Measurements from ENCODE around the gene NCOA7. TPM values are rescaled to one million over a fixed set of nuclear protein-coding genes. Genes with fewer than 3 reads are reported as not detected.

Gene NCOA7
- total RNA-seq, 1 donor from 2014 or later = 38.5 TPM

DNA sequence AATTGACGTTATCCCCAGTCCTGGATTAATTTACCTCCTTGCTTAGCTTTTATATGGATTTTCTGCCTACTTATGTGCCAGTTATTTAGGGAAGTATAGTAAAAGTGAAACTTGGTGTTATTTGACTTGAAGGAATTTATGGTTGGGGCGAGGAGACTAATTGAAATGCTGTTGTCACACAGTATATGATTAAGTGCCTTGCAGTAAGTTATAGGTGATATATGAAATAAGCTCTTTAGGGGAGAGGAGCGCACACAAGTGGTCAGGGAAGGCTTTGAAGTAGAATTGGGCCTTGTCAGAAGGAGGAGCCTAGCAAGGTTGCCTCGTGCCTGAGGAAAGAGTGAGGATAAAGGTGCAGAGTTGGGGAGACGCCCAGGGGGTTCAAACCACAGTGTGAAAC, 20.5 kb downstream of the NCOA7 start:
- no peak for DNase-seq (ENCODE audit: low read depth in 2 of 2)

GRCh38 chr6:125812394-125813292, 21.9 kb downstream of the NCOA7 start:
- peak; percentile 67 to 92 for DNase-seq (ENCODE audit: low read depth in 2 of 2)

GRCh38 chr6:125814481-125814880, 23.7 kb downstream of the NCOA7 start:
- peak in 1 of 2 donors; percentile 35 for DNase-seq (ENCODE audit: low read depth in 2 of 2)

DNA sequence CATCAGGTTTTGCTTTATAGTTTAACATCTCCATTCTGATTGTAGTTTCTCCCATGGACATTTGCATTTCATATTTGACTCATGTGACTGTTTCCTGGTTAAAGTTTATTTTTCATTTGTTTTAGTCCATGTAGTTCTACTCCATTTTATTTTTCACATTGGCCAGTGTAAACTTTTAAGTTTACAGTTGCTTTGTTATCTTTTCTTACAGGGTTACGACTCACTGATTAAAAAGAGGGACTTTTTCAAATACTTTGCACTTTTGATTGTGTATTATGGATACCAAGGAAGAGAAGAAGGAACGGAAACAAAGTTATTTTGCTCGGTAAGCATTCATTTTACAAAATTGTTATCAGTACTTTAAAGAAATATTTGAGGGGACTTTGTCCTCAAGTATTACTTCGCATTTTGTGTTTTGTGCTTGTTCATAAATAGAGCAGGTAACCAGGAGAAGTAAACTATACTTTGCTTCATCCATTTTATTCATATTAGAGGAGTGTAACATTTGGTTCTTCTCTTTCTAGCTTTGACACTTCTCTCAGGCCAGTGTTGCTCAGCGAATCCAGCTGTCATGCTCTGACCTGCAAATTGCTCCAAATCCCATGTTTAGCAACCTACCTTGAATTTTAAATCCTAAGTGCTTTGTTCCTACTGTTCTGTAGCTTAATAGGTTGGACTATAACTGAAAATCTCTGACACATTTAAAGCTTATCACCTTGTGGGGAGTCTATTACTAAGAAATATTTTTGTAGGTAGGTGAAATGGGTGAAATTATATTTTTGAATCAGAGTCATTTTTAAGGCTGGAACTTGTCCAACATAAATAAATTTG, 24.5 kb downstream of the NCOA7 start:
- DNase-seq (ENCODE audit: low read depth in 2 of 2) = no peak

GRCh38 chr6:125816828-125817280, 26.1 kb downstream of the NCOA7 start:
- DNase-seq (ENCODE audit: low read depth in 2 of 2) = no peak

DNA sequence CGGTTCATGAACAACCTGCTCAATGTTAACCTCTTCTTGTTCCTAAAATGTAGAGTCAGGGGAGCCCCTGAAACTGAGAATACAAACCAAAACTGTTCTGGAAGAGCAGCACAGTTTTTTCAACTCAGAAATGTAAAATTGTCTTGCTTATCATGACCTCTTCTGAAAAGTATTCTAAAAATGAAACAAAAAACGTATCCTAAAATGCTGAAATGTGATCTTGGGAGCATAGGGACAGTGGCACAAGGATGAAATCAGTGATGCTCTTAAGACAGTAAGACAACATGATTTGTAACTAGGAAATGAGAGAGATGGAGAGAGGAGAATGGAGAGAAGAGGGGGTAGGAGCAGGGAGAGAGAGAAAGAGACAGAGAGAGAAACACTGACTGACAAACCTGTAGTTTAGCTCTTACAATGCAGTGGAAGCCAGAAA, 27.5 kb downstream of the NCOA7 start:
- DNase-seq (ENCODE audit: low read depth in 2 of 2) = no peak

- no peak for DNase-seq (ENCODE audit: low read depth in 2 of 2)
Observed at GRCh38 chr6:125818772-125819260, 28.1 kb downstream of the NCOA7 start.

DNA sequence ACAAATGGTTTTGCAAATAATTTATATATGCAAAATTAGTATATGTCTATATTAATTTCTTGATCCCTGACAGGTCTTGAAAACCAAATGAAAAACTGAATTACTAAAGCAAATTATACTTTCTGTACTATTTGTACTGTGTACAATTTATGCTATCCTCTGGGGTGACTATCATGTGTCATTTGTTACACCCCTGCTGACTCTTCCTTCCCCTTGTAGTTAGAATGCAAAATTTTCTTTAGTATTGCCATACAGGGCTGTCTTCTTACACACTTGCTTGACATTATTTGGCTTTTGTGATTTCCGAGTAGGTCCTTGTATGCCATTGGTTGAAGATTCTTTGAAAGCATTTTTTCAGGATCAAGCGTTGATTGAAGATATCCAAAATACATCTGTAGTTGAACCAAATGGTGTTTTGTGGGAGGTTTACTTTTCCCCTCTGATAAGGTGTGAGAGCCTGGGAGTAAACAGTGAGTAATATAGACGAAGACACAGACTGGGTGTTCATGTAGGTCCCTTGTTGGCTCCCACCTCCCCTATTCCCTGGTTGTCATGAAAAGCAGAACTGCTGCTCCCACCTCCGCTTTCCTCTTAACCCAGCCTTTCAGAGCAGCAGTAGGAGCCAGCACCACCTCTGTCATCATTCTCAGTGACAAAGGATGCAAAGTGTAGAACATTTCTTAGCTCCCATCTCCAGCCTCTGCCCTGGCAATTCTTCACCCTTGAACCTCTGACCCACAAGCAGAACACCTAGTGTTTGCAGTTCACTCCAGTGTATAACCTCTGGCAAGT, 29.0 kb downstream of the NCOA7 start:
- DNase-seq (ENCODE audit: low read depth in 2 of 2) = no peak

DNA sequence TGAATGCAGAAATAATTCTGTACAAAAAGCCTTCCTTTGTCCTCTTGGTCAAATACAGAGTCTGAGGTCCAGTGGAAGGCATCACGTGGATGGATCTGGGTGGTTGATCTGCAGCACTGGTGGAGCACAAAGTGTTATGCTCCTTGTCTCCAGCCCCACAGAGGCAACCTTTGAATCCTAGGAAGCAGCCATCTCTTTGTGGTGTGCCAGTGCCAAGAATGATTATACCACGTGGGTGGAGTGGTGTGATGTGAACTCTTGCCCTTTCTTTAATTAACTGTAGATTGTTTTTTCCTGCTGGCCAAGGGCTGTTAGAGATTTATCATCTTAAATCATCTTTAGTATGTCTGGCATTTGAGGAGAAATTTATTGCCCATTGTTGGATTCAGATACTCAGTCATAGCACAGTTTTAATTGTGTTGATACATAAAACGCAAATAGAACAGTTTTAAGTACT, 31.1 kb downstream of the NCOA7 start:
- DNase-seq (ENCODE audit: low read depth in 2 of 2) = peak; percentile 72 to 94

GRCh38 chr6:125823180-125823579, 32.4 kb downstream of the NCOA7 start:
- DNase-seq (ENCODE audit: low read depth in 2 of 2) = no peak

DNA sequence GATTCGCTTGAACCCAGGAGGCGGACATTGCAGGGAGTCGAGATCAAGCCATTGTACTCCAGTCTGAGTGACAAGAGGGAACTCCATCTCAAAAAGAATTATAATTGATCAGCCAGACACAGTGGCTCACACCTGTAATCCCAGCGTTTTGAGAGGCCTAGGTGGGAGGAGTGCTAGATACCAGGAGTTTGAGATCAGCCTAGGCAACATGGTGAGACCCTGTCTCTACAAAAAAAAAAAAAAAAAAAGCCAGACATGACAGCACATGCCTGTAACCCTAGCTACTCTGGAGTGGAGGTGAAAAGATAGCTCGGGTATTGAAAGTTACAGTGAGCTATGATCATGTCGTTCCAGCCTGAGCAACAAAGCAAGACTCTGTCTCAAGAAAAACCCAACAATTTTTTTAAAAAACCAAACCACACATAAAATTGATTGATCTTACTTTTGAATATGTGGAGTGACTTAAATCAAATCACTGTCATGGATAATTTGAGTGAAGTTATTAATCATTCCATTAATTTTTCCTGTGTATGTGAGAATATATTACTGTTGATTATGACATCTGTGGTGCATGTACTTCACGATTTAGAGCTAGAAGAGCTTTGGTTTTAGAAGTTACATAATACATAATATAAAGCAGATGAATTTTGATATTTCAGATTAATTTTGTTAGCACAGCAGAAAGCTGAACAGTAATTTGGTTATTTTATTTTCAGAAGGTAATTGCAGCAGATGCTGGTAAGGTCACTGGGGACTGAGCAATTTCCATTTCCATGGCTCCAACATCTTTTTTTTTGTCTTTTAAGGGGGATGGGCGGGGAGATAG, 34.4 kb downstream of the NCOA7 start:
- DNase-seq (ENCODE audit: low read depth in 2 of 2) = no peak

DNA sequence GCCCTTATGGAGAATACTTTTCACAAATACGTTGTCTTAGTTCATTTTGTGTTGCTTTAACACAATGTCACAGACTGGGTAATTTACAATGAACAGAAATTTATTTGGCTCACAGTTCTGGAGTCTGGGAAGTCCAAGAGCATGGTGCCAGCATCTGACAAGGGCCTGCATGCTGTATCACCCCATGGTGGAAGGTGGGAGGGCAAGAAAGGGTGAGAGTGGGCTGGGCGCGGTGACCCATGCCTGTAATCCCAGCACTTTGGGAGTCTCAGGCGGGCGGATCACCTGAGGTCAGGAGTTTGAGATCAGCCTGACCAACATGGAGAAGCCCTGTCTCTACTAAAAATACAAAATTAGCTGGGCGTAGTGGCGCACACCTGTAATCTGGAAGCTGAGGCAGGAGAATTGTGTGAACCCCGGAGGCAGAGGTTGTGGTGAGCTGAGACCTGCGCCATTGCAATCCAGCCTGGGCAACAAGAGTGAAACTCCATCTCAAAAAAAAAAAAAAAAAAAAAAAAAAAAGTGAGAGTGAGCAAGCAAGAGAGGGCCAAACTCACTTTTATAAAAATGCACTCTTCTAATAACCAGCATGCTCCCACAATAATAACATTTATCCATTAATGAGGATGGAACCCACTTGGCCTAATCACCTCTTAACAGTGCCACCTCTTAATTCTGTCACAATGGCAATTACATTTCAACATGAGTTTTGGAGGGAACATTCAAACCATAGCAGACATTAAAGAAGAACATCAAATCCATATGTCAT, 36.1 kb downstream of the NCOA7 start:
- no peak for DNase-seq (ENCODE audit: low read depth in 2 of 2)

DNA sequence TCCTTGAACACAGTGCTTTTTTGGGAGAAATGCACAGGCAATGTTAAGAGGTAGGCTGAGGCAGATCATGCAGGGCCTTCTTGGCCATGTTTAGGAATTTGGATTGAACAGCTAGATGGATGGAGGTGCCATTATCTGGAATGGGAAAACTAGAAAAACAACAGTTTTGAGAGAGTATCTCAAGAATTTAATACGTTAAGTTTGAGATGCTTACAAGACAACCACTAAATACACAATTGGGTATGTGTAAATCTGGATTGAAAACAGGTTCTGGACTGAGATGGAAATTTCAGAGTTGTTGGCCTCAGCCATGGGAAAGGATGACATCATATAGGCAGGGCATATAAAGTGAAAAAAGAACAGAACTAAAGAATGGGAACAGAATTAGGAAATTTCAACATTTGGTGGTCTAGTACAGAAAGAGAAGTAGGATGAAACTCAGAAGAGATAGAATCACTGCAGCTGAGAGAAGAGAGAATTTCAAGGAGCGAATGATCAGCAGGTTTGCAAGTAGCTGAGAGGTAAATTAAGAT, 37.1 kb downstream of the NCOA7 start:
- peak in 1 of 2 donors; percentile 45 for DNase-seq (ENCODE audit: low read depth in 2 of 2)

DNA sequence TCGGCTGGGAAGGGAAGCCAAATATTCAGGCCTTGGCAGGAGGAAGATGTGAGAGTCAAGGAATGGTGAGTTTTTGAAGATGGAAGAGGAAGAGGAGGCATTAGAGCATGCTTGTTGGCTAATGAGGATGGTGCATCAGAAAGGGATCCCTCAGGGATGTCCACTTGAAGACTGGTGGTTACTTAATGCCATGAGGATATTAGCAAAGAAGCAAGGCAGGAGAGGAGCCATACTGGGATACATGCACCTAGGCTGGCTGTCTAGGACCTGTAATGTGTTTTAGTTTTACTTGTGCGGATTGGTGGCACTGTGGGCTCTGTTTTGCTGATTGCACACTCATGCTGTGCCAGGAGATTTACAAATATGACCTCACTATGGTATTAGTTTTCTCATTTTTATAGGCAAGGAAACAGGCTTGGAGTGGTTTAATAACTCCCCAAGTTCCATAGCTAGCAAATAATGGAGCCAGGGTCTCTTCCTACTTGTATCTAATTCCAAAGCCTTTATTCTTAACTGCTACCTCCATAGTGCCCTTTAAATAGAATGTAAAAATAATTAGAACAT, 37.8 kb downstream of the NCOA7 start:
- no peak for DNase-seq (ENCODE audit: low read depth in 2 of 2)

GRCh38 chr6:125829433-125829832, 38.7 kb downstream of the NCOA7 start:
- DNase-seq (ENCODE audit: low read depth in 2 of 2) = no peak

GRCh38 chr6:125831659-125832058, 40.9 kb downstream of the NCOA7 start:
- DNase-seq (ENCODE audit: low read depth in 2 of 2) = no peak

GRCh38 chr6:125832391-125833117, 41.8 kb downstream of the NCOA7 start:
- no peak for DNase-seq (ENCODE audit: low read depth in 2 of 2)

GRCh38 chr6:125834348-125834747, 43.6 kb downstream of the NCOA7 start:
- no peak for DNase-seq (ENCODE audit: low read depth in 2 of 2)
